HG03432 (cell line): ENCODE results near the gene TRAPPC3.
"Not testable (repeated sequence)": the region's sequence is repeated elsewhere in the genome, so short reads cannot be mapped to it uniquely, and the experiment has no call there.

Experiments used
- ATAC-seq: cut with Tn5 transposase; IDR thresholded peaks from one replicate; pipeline ENCODE4 v1.9.1; 2021; ENCODE audit warnings: mild to moderate bottlenecking, moderate library complexity; ENCODE audit not compliant: unreplicated experiment

Gene TRAPPC3

GRCh38 chr1:36149237-36149972 lies at the start of gene TRAPPC3:
TRAPPC3 (minus strand) TSS chr1:36149486; CDS start chr1:36149378, 108 bp downstream.
- peak; percentile 88 for ATAC-seq

- ATAC-seq: no peak
Observed at GRCh38 chr1:36198641-36199040, 49.4 kb upstream of the TRAPPC3 start.

GRCh38 chr1:36196805-36197204 lies 47.5 kb upstream of the TRAPPC3 start:
- not testable (repeated sequence) for ATAC-seq

GRCh38 chr1:36187800-36188593 lies 38.7 kb upstream of the TRAPPC3 start:
- peak; percentile 61 for ATAC-seq

GRCh38 chr1:36183309-36183856 lies 34.1 kb upstream of the TRAPPC3 start:
- no peak for ATAC-seq

GRCh38 chr1:36182734-36183133 lies 33.4 kb upstream of the TRAPPC3 start:
- ATAC-seq: no peak

GRCh38 chr1:36179220-36179600 lies 29.9 kb upstream of the TRAPPC3 start:
- no peak for ATAC-seq

- ATAC-seq: no peak
Observed at GRCh38 chr1:36178471-36179219, 29.4 kb upstream of the TRAPPC3 start.

GRCh38 chr1:36177589-36178431 lies 28.5 kb upstream of the TRAPPC3 start:
- ATAC-seq: no peak

GRCh38 chr1:36176106-36176949 lies 27.0 kb upstream of the TRAPPC3 start:
- no peak for ATAC-seq

- no peak for ATAC-seq
Observed at GRCh38 chr1:36175137-36176095, 26.1 kb upstream of the TRAPPC3 start.

GRCh38 chr1:36174713-36175112 lies 25.4 kb upstream of the TRAPPC3 start:
- no peak for ATAC-seq

GRCh38 chr1:36172983-36173382 lies 23.7 kb upstream of the TRAPPC3 start:
- no peak for ATAC-seq

- ATAC-seq: no peak
Observed at GRCh38 chr1:36172017-36172747, 22.9 kb upstream of the TRAPPC3 start.

GRCh38 chr1:36170643-36171412 lies 21.5 kb upstream of the TRAPPC3 start:
- no peak for ATAC-seq

GRCh38 chr1:36168514-36168913 lies 19.2 kb upstream of the TRAPPC3 start:
- no peak for ATAC-seq
